ENCODE data around the gene LAMC3.

The LAMC3 gene

GRCh38 chr9:131008909-131009618, at the start of gene LAMC3:
Gene LAMC3, plus strand, starts transcription at chr9:131009174. Its CDS starts 41 bp downstream, at chr9:131009215.
- no peak for DNase-seq

- no peak for DNase-seq
Measured at GRCh38 chr9:130959809-130960334, 49.1 kb upstream of the LAMC3 start.

GRCh38 chr9:130960522-130961378, 48.2 kb upstream of the LAMC3 start:
- no peak for DNase-seq

- no peak for DNase-seq
Measured at GRCh38 chr9:130961511-130962300, 47.3 kb upstream of the LAMC3 start.

- no peak for DNase-seq
Measured at GRCh38 chr9:130962418-130963316, 46.3 kb upstream of the LAMC3 start.

GRCh38 chr9:130963337-130963908, 45.6 kb upstream of the LAMC3 start:
- DNase-seq = no peak

GRCh38 chr9:130963916-130964315, 45.1 kb upstream of the LAMC3 start:
- no peak for DNase-seq

- DNase-seq = no peak
Measured at GRCh38 chr9:130965680-130966079, 43.3 kb upstream of the LAMC3 start.

- DNase-seq = no peak
Measured at GRCh38 chr9:130970052-130970451, 38.9 kb upstream of the LAMC3 start.

- no peak for DNase-seq
Measured at GRCh38 chr9:130970855-130971254, 38.1 kb upstream of the LAMC3 start.

GRCh38 chr9:130971294-130971849, 37.6 kb upstream of the LAMC3 start:
- no peak for DNase-seq

GRCh38 chr9:130972277-130972956, 36.6 kb upstream of the LAMC3 start:
- DNase-seq = no peak

- no peak for DNase-seq
Measured at GRCh38 chr9:130972957-130973685, 35.9 kb upstream of the LAMC3 start.

GRCh38 chr9:130973686-130974281, 35.2 kb upstream of the LAMC3 start:
- DNase-seq = no peak

- DNase-seq = no peak
Measured at GRCh38 chr9:130974697-130975096, 34.3 kb upstream of the LAMC3 start.

GRCh38 chr9:130975156-130975555, 33.8 kb upstream of the LAMC3 start:
- no peak for DNase-seq

GRCh38 chr9:130975932-130976841, 32.8 kb upstream of the LAMC3 start:
- no peak for DNase-seq

GRCh38 chr9:130977811-130978221, 31.2 kb upstream of the LAMC3 start:
- no peak for DNase-seq
